GM06990 (cell line): Measurements from ENCODE around the gene SFT2D3.

Experiments
- DNase-seq: peaks from one replicate; pipeline ENCODE4 v3.0.0-alpha.2; 2011; ENCODE audit not compliant: insufficient read length; ENCODE audit errors: extremely low read depth
- H3K27me3 ChIP-seq: replicated peaks from 2 replicates; pipeline ENCODE4 v1.6.0; 2011; ENCODE audit warnings: low read length; ENCODE audit not compliant: control insufficient read depth, insufficient read depth
- H3K36me3 ChIP-seq: 2 replicates; pipeline ENCODE4 v1.5.1; 2011; ENCODE audit warnings: low read length; ENCODE audit not compliant: control insufficient read depth, insufficient read depth
- H3K4me3 ChIP-seq: replicated peaks from 2 replicates; pipeline ENCODE4 v1.5.1; 2011; ENCODE audit warnings: low read depth, mild to moderate bottlenecking, control low read depth, low read length
- TF ChIP-seq, protein P1 (sequence below): IDR thresholded peaks from 2 replicates; pipeline ENCODE4 v1.5.1; 2011; ENCODE audit warnings: low read length, control low read depth, mild to moderate bottlenecking, inconsistent platforms; ENCODE audit not compliant: insufficient read depth, poor library complexity, severe bottlenecking

The SFT2D3 gene, protein sequence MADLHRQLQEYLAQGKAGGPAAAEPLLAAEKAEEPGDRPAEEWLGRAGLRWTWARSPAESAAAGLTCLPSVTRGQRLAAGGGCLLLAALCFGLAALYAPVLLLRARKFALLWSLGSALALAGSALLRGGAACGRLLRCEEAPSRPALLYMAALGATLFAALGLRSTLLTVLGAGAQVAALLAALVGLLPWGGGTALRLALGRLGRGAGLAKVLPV

GRCh38 chr2:127701193-127701650 lies at the start of gene SFT2D3:
Gene SFT2D3, plus strand, starts transcription at chr2:127701497. Its CDS starts 32 bp downstream, at chr2:127701529.
- DNase-seq, result peak; percentile 97
- TF ChIP-seq, protein P1, sequence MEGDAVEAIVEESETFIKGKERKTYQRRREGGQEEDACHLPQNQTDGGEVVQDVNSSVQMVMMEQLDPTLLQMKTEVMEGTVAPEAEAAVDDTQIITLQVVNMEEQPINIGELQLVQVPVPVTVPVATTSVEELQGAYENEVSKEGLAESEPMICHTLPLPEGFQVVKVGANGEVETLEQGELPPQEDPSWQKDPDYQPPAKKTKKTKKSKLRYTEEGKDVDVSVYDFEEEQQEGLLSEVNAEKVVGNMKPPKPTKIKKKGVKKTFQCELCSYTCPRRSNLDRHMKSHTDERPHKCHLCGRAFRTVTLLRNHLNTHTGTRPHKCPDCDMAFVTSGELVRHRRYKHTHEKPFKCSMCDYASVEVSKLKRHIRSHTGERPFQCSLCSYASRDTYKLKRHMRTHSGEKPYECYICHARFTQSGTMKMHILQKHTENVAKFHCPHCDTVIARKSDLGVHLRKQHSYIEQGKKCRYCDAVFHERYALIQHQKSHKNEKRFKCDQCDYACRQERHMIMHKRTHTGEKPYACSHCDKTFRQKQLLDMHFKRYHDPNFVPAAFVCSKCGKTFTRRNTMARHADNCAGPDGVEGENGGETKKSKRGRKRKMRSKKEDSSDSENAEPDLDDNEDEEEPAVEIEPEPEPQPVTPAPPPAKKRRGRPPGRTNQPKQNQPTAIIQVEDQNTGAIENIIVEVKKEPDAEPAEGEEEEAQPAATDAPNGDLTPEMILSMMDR, result no peak
- Histone ChIP-seq H3K36me3 (peaks cover 4% of the 10 kb centered on the region; the same call in 1 of the 2 replicates), H3K27me3 (no peaks in the 10 kb centered on the region), H3K4me3 (peak within 1 kb of the TSS; percentile 66)

GRCh38 chr2:127651971-127652550 lies 49.2 kb upstream of the SFT2D3 start:
- TF ChIP-seq, protein P1, result no peak
- no peak overlapping the region for H3K4me3 ChIP-seq

DNA sequence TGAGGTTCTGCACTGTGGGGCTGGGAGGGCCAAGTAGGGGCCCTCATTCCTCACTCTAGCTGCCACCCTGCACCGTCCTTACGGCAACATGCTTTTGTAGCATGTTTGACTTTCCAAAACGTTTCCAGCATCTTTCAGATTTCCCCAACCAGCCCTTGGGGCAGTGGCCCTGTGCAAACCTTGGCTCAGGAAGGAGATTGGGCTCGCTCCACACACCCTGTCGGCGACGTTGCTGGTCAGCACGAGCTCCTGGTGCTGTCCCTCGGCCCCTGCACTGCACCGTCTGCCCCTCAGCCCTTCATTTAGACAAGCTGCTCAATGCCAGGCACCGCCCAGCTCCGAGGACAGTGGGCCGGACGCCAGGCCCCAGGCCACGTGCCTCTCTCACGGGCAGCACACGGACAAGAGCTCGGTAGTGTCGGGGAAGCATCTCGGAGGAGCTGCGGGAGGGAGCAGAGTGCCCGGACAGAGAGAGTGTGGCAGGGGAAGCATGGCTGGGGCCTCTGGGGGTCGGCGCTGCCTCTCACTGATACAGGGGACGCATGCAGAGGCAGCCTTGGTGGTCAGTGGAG lies 48.4 kb upstream of the SFT2D3 start:
- H3K4me3 ChIP-seq, result no peak overlapping the region
- DNase-seq, result no peak
- TF ChIP-seq, protein P1, result no peak
- H3K27me3 ChIP-seq, result 0 out of 2 replicates have a peak, but pooled peaks cover 2% of the 10 kb centered on the region
- H3K36me3 ChIP-seq, result no peaks in the 10 kb centered on the region

More at GRCh38 chr2:127651971-127652550, 49.2 kb upstream of the SFT2D3 start:
- 0 out of 2 replicates have a peak, but pooled peaks cover 2% of the 10 kb centered on the region for H3K27me3 ChIP-seq
- H3K36me3 ChIP-seq, result no peaks in the 10 kb centered on the region
- no peak for DNase-seq

- Histone ChIP-seq H3K4me3 (no peak overlapping the region), H3K27me3 (0 out of 2 replicates have a peak, but pooled peaks cover 2% of the 10 kb centered on the region), H3K36me3 (no peaks in the 10 kb centered on the region)
- DNase-seq, result no peak
- TF ChIP-seq, protein P1, result no peak
Observed at GRCh38 chr2:127653421-127654083, 47.7 kb upstream of the SFT2D3 start.

DNA sequence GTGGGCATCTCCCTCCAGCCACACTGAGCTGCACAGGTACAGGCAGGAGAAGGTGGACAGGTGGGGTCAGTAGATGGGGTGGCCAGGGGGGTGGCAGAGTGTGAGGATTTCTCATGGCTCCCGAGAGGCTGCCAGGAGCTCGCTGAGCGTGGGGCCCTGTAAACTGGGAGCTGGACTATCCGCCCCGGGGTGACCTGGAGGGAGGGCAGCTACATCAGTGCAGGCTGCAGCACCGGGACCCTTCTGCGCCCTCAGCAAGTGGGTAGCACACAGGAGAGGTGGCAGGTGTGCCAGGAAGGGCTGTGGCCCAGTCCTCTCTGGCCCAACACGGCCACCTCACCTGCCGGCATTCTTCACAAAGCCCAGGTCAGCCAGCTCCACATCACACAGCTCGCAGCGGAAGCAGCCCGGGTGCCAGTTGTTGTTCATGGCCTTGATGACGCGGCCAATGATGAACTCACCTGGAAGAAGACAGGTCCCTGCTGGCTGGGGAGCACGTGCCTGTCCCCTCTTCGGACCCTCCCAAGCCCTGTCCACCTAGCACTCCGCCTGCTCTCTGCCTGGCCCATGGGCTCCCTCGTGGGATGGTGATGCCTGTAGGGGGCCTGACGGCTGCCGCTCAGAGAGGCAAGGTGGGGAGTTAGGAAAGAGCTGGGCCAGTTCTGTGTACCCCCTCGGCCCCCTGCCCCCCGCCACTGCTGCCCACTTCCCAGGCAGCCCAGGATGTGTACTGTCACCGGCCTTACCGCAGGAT lies 47.0 kb upstream of the SFT2D3 start:
- H3K4me3 ChIP-seq, result no peak overlapping the region
- TF ChIP-seq, protein P1, result no peak
- no peaks in the 10 kb centered on the region for H3K36me3 ChIP-seq
- no peak for DNase-seq
- 0 out of 2 replicates have a peak, but pooled peaks cover 2% of the 10 kb centered on the region for H3K27me3 ChIP-seq
